Ammon's horn (tissue), 1 donor: Measurements from ENCODE around the gene KRTAP5-4.
"Not testable (repeated sequence)": the region's sequence is repeated elsewhere in the genome, so short reads cannot be mapped to it uniquely, and the experiment has no call there.

Source experiments
- DNase-seq: peaks from one replicate; pipeline ENCODE4 v3.0.0-alpha.2; 2016; ENCODE audit warnings: low spot score

KRTAP5-4 gene

DNA sequence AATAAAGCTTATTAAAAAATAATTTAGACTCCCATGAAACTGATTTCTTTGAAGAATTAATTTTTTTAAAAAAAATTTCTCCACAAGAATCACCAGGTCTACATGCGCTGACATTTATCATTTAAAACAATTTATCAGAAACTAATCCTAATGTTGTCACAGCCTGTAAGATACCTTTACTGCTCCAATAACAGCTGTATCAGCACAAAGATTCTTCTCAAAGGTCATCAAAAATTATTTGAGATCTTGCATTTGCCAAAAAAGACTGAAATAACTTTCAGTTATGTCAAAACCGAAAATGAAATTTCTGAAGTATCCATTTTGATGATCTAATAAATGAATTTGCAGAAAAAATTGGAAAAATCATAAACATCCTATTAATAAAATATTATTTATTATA, 15.7 kb upstream of the KRTAP5-4 start:
- DNase-seq, result no peak

- DNase-seq, result no peak
Measured at GRCh38 chr11:1636291-1636950, 14.5 kb upstream of the KRTAP5-4 start.

DNA sequence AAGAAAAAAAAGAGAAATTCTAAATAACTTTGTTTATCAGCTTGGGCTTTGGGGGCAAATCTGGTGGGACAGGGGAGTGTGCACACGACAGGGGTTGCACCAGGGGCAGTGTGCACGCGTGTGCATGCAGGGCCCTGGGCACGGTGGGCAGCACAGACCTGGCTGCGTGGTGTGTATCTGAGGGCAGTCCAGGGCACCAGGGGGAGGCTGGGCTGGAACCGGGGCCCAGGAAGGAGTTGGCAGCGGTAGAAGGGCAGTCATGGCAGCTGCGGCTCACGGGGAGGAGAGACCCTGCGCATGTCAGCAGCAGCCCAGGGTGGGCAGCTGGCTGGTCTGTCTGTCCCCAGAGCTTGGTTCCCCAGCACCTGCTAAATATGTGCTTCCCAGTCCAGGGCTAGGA, 11.9 kb upstream of the KRTAP5-4 start:
- DNase-seq, result no peak

DNA sequence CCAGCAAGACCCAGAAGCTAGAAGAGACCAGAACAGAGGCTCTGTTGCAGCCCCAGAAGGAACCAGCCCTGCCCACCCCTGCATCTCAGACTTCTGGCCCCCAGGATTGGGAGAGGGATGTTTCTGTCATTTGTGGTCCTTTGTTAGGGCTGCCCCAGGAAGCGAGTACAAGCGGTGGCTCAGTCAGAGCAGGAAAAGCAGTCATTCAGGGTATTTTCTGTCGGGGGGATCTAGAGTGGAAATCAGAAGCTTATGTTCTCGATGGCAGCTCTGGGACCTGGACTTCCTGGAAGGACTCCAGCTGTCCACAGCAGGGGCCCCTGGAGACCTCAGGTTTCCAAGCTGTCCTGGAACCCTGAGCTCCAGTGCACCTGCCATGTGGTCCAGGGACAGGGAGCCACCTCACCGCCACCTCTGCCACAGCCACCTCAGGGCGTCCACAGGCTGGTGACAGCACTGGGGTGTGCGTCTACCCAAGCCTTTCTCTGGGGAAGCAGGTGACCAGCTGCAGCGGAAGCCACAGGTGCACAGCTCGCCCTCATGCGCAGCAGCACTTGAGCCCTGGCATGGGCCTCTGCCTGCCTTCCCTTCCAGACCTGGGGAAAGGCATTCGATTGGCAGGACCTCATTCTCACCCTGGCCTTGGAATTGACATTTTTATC, 10.2 kb upstream of the KRTAP5-4 start:
- DNase-seq, result no peak

GRCh38 chr11:1631066-1631568, 9.2 kb upstream of the KRTAP5-4 start:
- DNase-seq, result no peak

DNA sequence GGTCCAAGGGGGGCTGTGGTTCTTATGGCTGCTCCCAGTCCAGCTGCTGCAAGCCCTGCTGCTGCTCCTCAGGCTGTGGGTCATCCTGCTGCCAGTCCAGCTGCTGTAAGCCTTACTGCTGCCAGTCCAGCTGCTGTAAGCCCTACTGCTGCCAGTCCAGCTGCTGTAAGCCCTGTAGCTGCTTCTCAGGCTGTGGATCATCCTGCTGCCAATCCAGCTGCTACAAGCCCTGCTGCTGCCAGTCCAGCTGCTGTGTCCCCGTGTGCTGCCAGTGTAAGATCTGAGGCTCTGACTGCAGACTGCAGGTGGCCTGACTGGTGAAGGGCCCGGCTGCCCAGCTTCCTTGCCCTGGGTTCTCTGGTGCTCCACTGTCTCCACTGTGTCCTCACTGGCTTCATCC, 8.3 kb upstream of the KRTAP5-4 start:
- DNase-seq, result no peak

- DNase-seq, result no peak
Measured at GRCh38 chr11:1629326-1630185, 7.6 kb upstream of the KRTAP5-4 start, which contains the start of gene KRTAP5-5. Gene KRTAP5-5, plus strand, starts transcription at chr11:1629775. Its CDS starts 66 bp downstream, at chr11:1629841.

- peak; percentile 59 for DNase-seq
Measured at GRCh38 chr11:1628506-1629325, 6.8 kb upstream of the KRTAP5-4 start.

- no peak for DNase-seq
Measured at GRCh38 chr11:1625541-1625940, 3.6 kb upstream of the KRTAP5-4 start.

DNA sequence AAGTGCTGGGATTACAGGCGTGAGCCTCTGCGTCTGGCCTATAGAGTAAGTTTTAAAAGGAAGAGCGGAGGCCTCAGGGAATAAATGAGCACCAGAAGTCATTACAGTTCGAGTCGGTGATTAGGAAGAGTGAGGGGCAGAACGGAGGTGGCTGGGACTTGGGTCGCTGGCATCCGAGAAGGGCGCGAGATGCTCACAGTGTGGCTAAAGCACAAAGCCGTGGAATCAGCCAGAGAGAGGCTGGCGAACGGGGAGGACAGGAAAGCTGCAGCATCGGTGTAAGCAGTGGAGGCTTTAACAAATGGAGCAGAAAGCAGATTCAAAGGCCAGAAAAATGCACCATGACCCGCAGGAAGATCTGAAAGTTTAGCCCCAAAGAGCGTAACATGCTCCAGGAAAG, 2.7 kb upstream of the KRTAP5-4 start:
- no peak for DNase-seq

GRCh38 chr11:1623716-1624115, 1.8 kb upstream of the KRTAP5-4 start:
- no peak for DNase-seq

GRCh38 chr11:1619449-1619848, 2.5 kb downstream of the KRTAP5-4 start:
- no peak for DNase-seq

DNA sequence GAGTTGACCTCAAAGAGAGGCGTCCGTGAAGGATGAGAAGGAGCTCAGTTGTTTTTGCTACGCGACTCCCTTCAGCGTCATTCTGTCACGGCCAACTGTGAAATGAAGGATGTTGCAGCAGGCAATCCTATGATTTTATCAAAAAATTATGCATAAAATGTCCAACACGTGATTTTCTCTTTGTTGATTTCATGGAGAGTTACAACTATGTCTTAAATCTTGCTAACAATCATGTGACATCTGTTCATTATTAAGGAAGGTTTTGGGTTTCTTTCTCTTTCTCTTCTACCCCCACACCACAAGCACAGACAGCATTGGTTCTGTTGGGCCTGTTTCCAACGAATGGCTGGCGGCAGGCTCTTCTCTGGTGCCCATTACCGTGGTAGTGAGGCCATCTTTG, 3.7 kb downstream of the KRTAP5-4 start:
- DNase-seq, result no peak

DNA sequence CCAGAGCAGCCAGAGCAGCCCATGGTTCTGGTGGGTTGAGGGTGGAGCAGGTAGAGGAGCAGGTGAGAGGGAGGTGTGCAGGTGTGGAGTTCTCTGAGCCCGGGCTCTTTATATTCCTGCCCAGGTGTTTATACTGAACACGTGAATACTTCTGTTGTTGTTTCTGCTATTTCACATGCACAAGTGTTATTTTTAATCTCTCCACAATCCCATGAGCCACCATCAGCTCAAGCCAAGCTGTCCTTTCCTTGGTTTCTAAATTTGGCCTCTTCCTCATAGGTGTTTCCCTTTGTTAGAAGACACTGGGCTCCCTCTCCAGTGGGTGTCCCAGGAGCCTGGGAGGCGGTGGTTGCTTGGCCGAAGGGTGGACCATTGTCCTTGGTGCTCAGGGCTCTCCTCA, 13.6 kb downstream of the KRTAP5-4 start, which contains the start of gene KRTAP5-3:
TSS of gene KRTAP5-3 (minus strand) at position 101 of the 400 bp plus-strand sequence. CDS start at position 23, 78 bp downstream.
- no peak for DNase-seq

- DNase-seq, result not testable (repeated sequence)
Measured at GRCh38 chr11:1607901-1608300, 14.0 kb downstream of the KRTAP5-4 start.

DNA sequence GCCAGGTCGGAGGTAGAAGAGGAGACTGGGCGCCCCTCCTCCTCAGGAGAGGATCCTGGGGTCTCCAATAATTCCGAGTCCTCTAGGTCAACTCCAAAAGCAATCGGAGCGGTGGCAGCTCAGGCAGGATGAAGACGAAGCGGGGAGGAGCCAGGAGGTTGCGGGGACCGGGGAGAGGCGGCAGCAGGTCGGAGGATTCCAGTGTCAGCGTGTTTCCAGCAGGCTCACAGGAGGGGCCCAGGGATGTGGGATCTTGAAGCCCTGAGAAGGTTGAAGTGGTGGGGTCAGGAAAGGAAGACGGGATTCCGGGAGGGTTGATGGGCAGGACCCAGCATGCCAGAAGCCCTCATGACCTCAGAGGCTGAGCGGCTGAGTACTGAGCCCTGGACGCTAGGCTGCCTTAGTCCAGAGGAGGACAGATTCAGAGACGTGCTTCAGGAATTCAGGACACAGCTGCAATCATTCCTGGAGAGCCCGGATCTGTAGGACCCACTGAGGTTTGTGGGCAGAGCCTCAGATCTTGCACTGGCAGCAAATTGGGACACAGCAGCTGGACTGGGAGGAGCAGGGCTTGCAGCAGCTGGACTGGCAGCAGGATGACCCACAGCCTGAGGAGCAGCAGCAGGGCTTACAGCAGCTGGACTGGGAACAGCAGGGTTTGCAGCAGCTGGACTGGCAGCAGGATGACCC, 14.6 kb downstream of the KRTAP5-4 start:
- not testable (repeated sequence) for DNase-seq

DNA sequence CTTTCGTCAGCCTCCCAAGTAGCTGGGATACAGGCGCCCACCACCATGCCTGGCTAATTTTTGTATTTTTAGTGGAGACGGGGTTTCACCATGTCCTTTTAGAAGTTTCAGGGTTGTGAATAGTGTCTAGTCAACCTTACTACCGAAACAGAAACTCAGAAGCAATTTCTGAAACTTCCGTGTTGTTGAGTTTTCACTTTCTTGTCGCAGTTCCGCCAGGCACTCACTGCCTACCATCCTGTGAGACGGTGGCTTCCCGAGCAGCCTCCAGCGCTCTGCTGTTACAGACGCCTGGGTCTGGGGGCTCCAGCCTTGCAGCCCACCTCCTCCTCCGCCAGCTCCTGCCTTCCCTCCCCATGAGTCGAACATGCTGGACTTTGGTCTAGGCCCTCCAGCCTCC, 16.0 kb downstream of the KRTAP5-4 start:
- not testable (repeated sequence) for DNase-seq

DNA sequence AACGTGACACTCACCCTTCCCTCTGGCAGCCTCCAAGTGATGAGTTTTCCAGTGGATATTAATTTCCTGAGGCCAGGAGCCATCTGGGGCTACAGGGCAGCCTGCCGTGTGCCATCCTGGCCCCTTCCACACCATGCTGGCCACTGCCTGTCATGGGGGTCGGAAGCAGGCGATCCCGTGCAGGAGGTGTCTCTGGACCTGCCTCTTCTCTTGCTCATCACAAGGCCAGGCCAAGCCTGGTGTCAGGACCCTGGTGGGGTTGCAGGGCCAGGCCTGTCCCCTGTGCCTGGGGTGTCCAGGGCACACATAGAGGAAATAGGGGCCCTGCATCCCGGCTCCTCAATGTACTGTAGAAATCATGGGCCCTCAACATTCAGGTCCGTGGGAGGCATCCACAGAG, 17.2 kb downstream of the KRTAP5-4 start:
- DNase-seq, result no peak

- DNase-seq, result no peak
Measured at GRCh38 chr11:1604181-1604580, 17.8 kb downstream of the KRTAP5-4 start.

DNA sequence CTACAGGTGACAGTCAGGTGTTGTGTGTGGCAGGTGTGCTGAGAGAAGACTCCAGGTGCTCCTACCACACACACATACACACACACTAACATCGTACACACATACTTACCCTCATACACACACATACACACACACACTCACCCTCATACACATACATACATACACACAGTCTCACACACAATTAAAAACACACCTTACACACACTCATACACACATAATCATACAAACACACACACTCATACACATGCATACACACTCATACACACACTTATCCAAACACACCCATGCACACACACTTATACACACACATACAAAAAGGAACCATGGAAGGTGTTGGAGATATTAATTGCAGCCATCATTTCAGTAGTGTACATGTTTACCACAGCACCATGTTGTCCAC, 18.3 kb downstream of the KRTAP5-4 start:
- no peak for DNase-seq

- not testable (repeated sequence) for DNase-seq
Measured at GRCh38 chr11:1601663-1602062, 20.3 kb downstream of the KRTAP5-4 start.
